HepG2 (cell line): Measurements from ENCODE around the gene CNMD. TPM values are rescaled to one million over a fixed set of nuclear protein-coding genes. Genes with fewer than 3 reads are reported as not detected.

Experiments used
- ATAC-seq: fragments of 200-7000 bp; cut with Tn5 transposase; 3 replicates; pipeline ENCODE4 v1.9.1; 2020; ENCODE audit warnings: mild to moderate bottlenecking, moderate library complexity
- BruUV-seq: library from RNA; stranded (reverse); fragments of 400-500 nt; replicated peaks from 2 replicates; lab custom pipeline; 2021; lab: Mats Ljungman, UMichigan
- CTCF ChIA-PET: fragments of 300-600 bp; formaldehyde crosslinking; extraction: SDS; loops from one replicate; lab custom pipeline; 2021; ENCODE audit warnings: low total read pairs, inconsistent platforms, low intra/inter-chr PET ratio; lab: Yijun Ruan, JAX
- POLR2A ChIA-PET: fragments of 350-600 bp; sonication (Branson Sonifier 250); formaldehyde crosslinking; loops from one replicate; lab custom pipeline; 2020; ENCODE audit warnings: antibody characterized with exemption, inconsistent platforms; lab: Yijun Ruan, JAX
- DNase-seq: peaks from one replicate; pipeline ENCODE4 v3.0.0-alpha.2; 2015; ENCODE audit warnings: low spot score
- FAIRE-seq: peaks from 3 replicates; lab custom pipeline; 2011; peaks lifted over from hg19 to GRCh38; lab: Jason Lieb, UNC
- H2AFZ ChIP-seq: one replicate; pipeline ENCODE4 v1.6.1; 2011; ENCODE audit warnings: low read length, inconsistent platforms
- H3K27ac ChIP-seq: fragments of 300-600 bp; 3 replicates; pipeline ENCODE4 v1.8.0; 2011; ENCODE audit warnings: mixed run types, mild to moderate bottlenecking, mixed read lengths, low read length, inconsistent platforms; ENCODE audit not compliant: insufficient read depth; ENCODE audit errors: extremely low read length
- H3K27me3 ChIP-seq, 2 experiments: fragments of 200-600 bp in 1 of 2; 2 replicates in 1 of 2; 3 replicates in 1 of 2; pipeline versions ENCODE4 v1.6.0 to v1.8.0; 2011; ENCODE audit warnings: low read length in 2 of 2, mild to moderate bottlenecking in 2 of 2, moderate library complexity in 2 of 2, inconsistent platforms in 1 of 2; ENCODE audit not compliant: insufficient read depth in 2 of 2, control insufficient read depth in 1 of 2
- H3K36me3 ChIP-seq, 2 experiments: fragments of 200-600 bp in 1 of 2; replicated peaks in 1 of 2; 2 replicates in 1 of 2; 3 replicates in 1 of 2; pipeline versions ENCODE4 v1.5.1 to v1.8.0; 2011; ENCODE audit warnings: low read length in 2 of 2, inconsistent platforms in 1 of 2; ENCODE audit not compliant: insufficient read depth in 2 of 2, control insufficient read depth in 1 of 2
- H3K4me1 ChIP-seq: 2 replicates; pipeline ENCODE4 v1.5.1; 2012; ENCODE audit warnings: low read length, inconsistent platforms; ENCODE audit not compliant: insufficient read depth
- H3K4me2 ChIP-seq: 2 replicates; pipeline ENCODE4 v1.6.0; 2011; ENCODE audit warnings: low read depth, low read length, inconsistent platforms
- H3K4me3 ChIP-seq, 3 experiments: fragments of 200-600 bp in 1 of 3; sonication (generic), shearing (Covaris generic) in 1 of 3; replicated peaks in 1 of 3; 2 replicates each; pipeline ENCODE4 v1.5.1; 2011 to 2016; ENCODE audit warnings: low read length in 3 of 3, inconsistent platforms in 2 of 3, low read depth in 2 of 3, mild to moderate bottlenecking in 2 of 3, control low read depth in 1 of 3, mixed read lengths in 1 of 3; ENCODE audit not compliant: insufficient read depth in 1 of 3
- H3K79me2 ChIP-seq: one replicate; pipeline ENCODE4 v1.6.1; 2011; ENCODE audit warnings: low read length, inconsistent platforms; ENCODE audit not compliant: insufficient read depth
- H3K9ac ChIP-seq: 2 replicates; pipeline ENCODE4 v1.6.0; 2011; ENCODE audit warnings: mild to moderate bottlenecking, low read depth, low read length, inconsistent platforms; ENCODE audit not compliant: insufficient read depth
- H3K9me3 ChIP-seq: 2 replicates; pipeline ENCODE4 v1.5.1; 2012; ENCODE audit warnings: mild to moderate bottlenecking, low read length
- H4K20me1 ChIP-seq: 2 replicates; pipeline ENCODE4 v1.6.0; 2011; ENCODE audit warnings: inconsistent platforms, mild to moderate bottlenecking, low read length, moderate library complexity; ENCODE audit not compliant: insufficient read depth
- ATM ChIP-seq: fragments of 450-650 bp; IDR thresholded peaks from 2 replicates; pipeline ENCODE4 v1.7.1; 2017; ENCODE audit warnings: mild to moderate bottlenecking, borderline replicate concordance
- ATRX ChIP-seq: sonication (generic); formaldehyde crosslinking; IDR thresholded peaks from 2 replicates; pipeline ENCODE4 v1.4.0; 2020; ENCODE audit warnings: missing genetic modification reagents, borderline replicate concordance
- GLI4 ChIP-seq: sonication (generic); formaldehyde crosslinking; IDR thresholded peaks from 2 replicates; pipeline ENCODE4 v1.5.1; 2020; ENCODE audit warnings: missing genetic modification reagents, mild to moderate bottlenecking, moderate library complexity, borderline replicate concordance
- NPAS2 ChIP-seq: sonication (generic); formaldehyde crosslinking; IDR thresholded peaks from 2 replicates; pipeline ENCODE4 v1.8.0; 2022; ENCODE audit warnings: mild to moderate bottlenecking, missing genetic modification reagents, borderline replicate concordance
- SAP130 ChIP-seq: IDR thresholded peaks from 2 replicates; pipeline ENCODE4 v1.6.1; 2016; ENCODE audit warnings: low read depth
- SKI ChIP-seq: fragments of 450-650 bp; IDR thresholded peaks from one replicate; pipeline ENCODE4 v1.6.1; 2018; ENCODE audit warnings: mild to moderate bottlenecking; ENCODE audit not compliant: partially characterized antibody
- SMARCC2 ChIP-seq: fragments of 450-650 bp; IDR thresholded peaks from 2 replicates; pipeline ENCODE4 v1.6.1; 2017; ENCODE audit warnings: antibody characterized with exemption, mild to moderate bottlenecking
- SP1 ChIP-seq, 2 experiments: fragments of 450-650 bp in 1 of 2; sonication (generic) in 1 of 2; formaldehyde crosslinking in 1 of 2; IDR thresholded peaks; 2 replicates each; pipeline versions ENCODE4 v1.4.0 to v1.6.1; 2016 to 2020; ENCODE audit warnings: missing genetic modification reagents in 1 of 2
- SP4 ChIP-seq: sonication (generic); formaldehyde crosslinking; IDR thresholded peaks from 2 replicates; pipeline ENCODE4 v1.8.1; 2023; ENCODE audit warnings: mild to moderate bottlenecking, missing genetic modification reagents
- SPEN ChIP-seq: sonication (generic); formaldehyde crosslinking; IDR thresholded peaks from 2 replicates; pipeline ENCODE4 v1.5.1; 2020; ENCODE audit warnings: low read depth, mild to moderate bottlenecking, missing genetic modification reagents
- ZFP82 ChIP-seq: sonication (generic); formaldehyde crosslinking; IDR thresholded peaks from 2 replicates; pipeline ENCODE4 v1.5.1; 2020; ENCODE audit warnings: mild to moderate bottlenecking, missing genetic modification reagents, borderline replicate concordance
- ZIK1 ChIP-seq: sonication (generic); formaldehyde crosslinking; IDR thresholded peaks from 2 replicates; pipeline ENCODE4 v1.5.0; 2020; ENCODE audit warnings: mild to moderate bottlenecking, low read depth, missing genetic modification reagents, borderline replicate concordance
- ZNF431 ChIP-seq: sonication (generic); formaldehyde crosslinking; IDR thresholded peaks from 2 replicates; pipeline ENCODE4 v1.9.0; 2022; ENCODE audit warnings: missing genetic modification reagents, low read depth, mild to moderate bottlenecking, borderline replicate concordance
- ZNF451 ChIP-seq: sonication (generic); formaldehyde crosslinking; IDR thresholded peaks from 2 replicates; pipeline ENCODE4 v1.5.0; 2020; ENCODE audit warnings: mild to moderate bottlenecking, missing genetic modification reagents
- ZNF562 ChIP-seq: sonication (generic); formaldehyde crosslinking; IDR thresholded peaks from 2 replicates; pipeline ENCODE4 v1.8.0; 2022; ENCODE audit warnings: missing genetic modification reagents, borderline replicate concordance
- ZNF572 ChIP-seq: sonication (generic); formaldehyde crosslinking; IDR thresholded peaks from 2 replicates; pipeline ENCODE4 v1.5.1; 2020; ENCODE audit warnings: mild to moderate bottlenecking, missing genetic modification reagents
- ZNF781 ChIP-seq: sonication (generic); formaldehyde crosslinking; IDR thresholded peaks from 2 replicates; pipeline ENCODE4 v1.5.1; 2020; ENCODE audit warnings: borderline replicate concordance, mild to moderate bottlenecking, missing genetic modification reagents; ENCODE audit errors: not compliant biosample characterization
- WGBS: methylation state at CpG from one replicate; pipeline ENCODE4 v1.1.6; 2017; ENCODE audit warnings: low lambda C conversion rate; 5-methylcytosine and 5-hydroxymethylcytosine counted together
- in situ Hi-C: cut with HindIII; loops from 2 replicates; pipeline ENCODE4 v1.10.0; 2017; ENCODE audit warnings: low pct_unique_long_range_greater_than_20kb; ENCODE audit not compliant: extremely low pct_ligation_motif_present
- intact Hi-C: fragments of 100-400 bp; cut with micrococcal nuclease; formaldehyde crosslinking; loops from one replicate; pipeline ENCODE4 v1.10.0; 2022; ENCODE audit not compliant: unreplicated experiment
- polyA plus RNA-seq, 8 experiments: library from polyadenylated mRNA; depleted of rRNA in 3 of 8; stranded (reverse) in 7 of 8; unstranded in 1 of 8; fragments of >200 nt; fragmentation: Illumina TruSeq in 4 of 8; extraction: Trizol in 4 of 8; gene quantifications; 2 replicates each; pipeline versions ENCODE4 v1.2.1 to v1.2.3, GENCODE V29; 2011 to 2016; ENCODE audit warnings: low read depth in 4 of 8, missing spikeins in 1 of 8, mixed read lengths in 1 of 8; ENCODE audit not compliant: insufficient read depth in 1 of 8
- total RNA-seq, 5 experiments: library from RNA; depleted of rRNA; stranded (reverse); fragments of >200 nt; fragmentation: Illumina TruSeq; extraction: Trizol; gene quantifications; 2 replicates each; pipeline ENCODE4 v1.2.3, GENCODE V29; 2016; ENCODE audit warnings: low read depth in 1 of 5
- TF ChIP-seq, protein P1 (sequence below): sonication (generic); formaldehyde crosslinking; IDR thresholded peaks from 2 replicates; pipeline ENCODE4 v1.4.0; 2020; ENCODE audit warnings: missing genetic modification reagents, borderline replicate concordance
- TF ChIP-seq, protein P2 (sequence below): sonication (generic); formaldehyde crosslinking; IDR thresholded peaks from 2 replicates; pipeline ENCODE4 v1.5.0; 2020; ENCODE audit warnings: mild to moderate bottlenecking, missing genetic modification reagents, borderline replicate concordance

Gene CNMD
- total and polyA plus RNA-seq, 2 of the 13 experiments (the other 11 are each of a cell fraction or from before 2014, with no cell fraction given), result not detected

- no peak for ATAC-seq
- Histone ChIP-seq H3K27me3 (peaks cover 2 to 27% of the 10 kb centered on the region in 2 experiments; a peak in 3 of 5 replicates), H3K36me3 (no peaks in the 10 kb centered on the region), H3K79me2 (no peaks in the 10 kb centered on the region), H4K20me1 (no peaks in the 10 kb centered on the region), H3K27ac (no peak overlapping the region), H3K4me3 (no peak overlapping the region), H3K4me1 (no peaks in the 10 kb centered on the region), H3K9me3 (no peaks in the 10 kb centered on the region), H3K4me2 (no peak overlapping the region), H2AFZ (no peak overlapping the region), H3K9ac (no peak overlapping the region)
- BruUV-seq, result no TSS peak
- 0% methylated on average over 3 of the region's 4 CpGs for WGBS
- ChIA-PET CTCF (no interaction called here), POLR2A (no interaction called here)
- no peak for DNase-seq
- in situ Hi-C loops, result no loop called here
- intact Hi-C loops, result no loop called here
- no peak for FAIRE-seq
- TF ChIP-seq SMARCC2 (no peak), GLI4 (CRISPR knock-in tag) (no peak), ATM (no peak), ZNF562 (CRISPR knock-in tag) (no peak), SPEN (CRISPR knock-in tag) (no peak), NPAS2 (no peak), ZNF431 (CRISPR knock-in tag) (no peak), ATRX (no peak), SP1 (IDR thresholded peaks at IDR 0.05) (no peak), SP1 (CRISPR knock-in tag; IDR thresholded peaks at IDR 0.05) (no peak), ZFP82 (CRISPR knock-in tag) (no peak), SP4 (CRISPR knock-in tag) (no peak), SKI (no peak), ZNF781 (no peak), SAP130 (no peak), ZNF451 (no peak), ZNF572 (CRISPR knock-in tag) (no peak), ZIK1 (CRISPR knock-in tag) (no peak)
- TF ChIP-seq, protein P1, sequence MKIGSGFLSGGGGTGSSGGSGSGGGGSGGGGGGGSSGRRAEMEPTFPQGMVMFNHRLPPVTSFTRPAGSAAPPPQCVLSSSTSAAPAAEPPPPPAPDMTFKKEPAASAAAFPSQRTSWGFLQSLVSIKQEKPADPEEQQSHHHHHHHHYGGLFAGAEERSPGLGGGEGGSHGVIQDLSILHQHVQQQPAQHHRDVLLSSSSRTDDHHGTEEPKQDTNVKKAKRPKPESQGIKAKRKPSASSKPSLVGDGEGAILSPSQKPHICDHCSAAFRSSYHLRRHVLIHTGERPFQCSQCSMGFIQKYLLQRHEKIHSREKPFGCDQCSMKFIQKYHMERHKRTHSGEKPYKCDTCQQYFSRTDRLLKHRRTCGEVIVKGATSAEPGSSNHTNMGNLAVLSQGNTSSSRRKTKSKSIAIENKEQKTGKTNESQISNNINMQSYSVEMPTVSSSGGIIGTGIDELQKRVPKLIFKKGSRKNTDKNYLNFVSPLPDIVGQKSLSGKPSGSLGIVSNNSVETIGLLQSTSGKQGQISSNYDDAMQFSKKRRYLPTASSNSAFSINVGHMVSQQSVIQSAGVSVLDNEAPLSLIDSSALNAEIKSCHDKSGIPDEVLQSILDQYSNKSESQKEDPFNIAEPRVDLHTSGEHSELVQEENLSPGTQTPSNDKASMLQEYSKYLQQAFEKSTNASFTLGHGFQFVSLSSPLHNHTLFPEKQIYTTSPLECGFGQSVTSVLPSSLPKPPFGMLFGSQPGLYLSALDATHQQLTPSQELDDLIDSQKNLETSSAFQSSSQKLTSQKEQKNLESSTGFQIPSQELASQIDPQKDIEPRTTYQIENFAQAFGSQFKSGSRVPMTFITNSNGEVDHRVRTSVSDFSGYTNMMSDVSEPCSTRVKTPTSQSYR, result no peak
- TF ChIP-seq, protein P2, sequence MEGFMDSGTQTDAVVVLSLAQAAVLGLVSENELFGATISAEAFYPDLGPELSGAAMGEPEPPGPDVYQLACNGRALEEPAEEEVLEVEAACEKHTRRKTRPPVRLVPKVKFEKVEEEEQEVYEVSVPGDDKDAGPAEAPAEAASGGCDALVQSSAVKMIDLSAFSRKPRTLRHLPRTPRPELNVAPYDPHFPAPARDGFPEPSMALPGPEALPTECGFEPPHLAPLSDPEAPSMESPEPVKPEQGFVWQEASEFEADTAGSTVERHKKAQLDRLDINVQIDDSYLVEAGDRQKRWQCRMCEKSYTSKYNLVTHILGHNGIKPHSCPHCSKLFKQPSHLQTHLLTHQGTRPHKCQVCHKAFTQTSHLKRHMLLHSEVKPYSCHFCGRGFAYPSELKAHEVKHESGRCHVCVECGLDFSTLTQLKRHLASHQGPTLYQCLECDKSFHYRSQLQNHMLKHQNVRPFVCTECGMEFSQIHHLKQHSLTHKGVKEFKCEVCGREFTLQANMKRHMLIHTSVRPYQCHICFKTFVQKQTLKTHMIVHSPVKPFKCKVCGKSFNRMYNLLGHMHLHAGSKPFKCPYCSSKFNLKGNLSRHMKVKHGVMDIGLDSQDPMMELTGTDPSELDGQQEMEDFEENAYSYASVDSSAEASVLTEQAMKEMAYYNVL (CRISPR knock-in tag), result no peak
Measured at GRCh38 chr13:52788011-52788410, 48.4 kb upstream of the CNMD start.
